Loucy (cell line): ENCODE data around the gene VSTM1.
"Not testable (repeated sequence)": the region's sequence is repeated elsewhere in the genome, so short reads cannot be mapped to it uniquely, and the experiment has no call there.

Experiments used
- H2AFZ ChIP-seq: fragments of 200-600 bp; sonication (generic); 2 replicates; pipeline ENCODE4 v1.6.0; 2016; ENCODE audit warnings: antibody characterized with exemption, mild to moderate bottlenecking, low read length, moderate library complexity
- H3F3A ChIP-seq: fragments of 200-600 bp; 2 replicates; pipeline ENCODE4 v1.6.0; 2016; ENCODE audit warnings: antibody characterized with exemption, low read depth, mild to moderate bottlenecking
- H3K27me3 ChIP-seq: fragments of 200-600 bp; sonication (generic); 2 replicates; pipeline ENCODE4 v1.6.1; 2014; ENCODE audit warnings: low read length, mild to moderate bottlenecking; ENCODE audit not compliant: insufficient read depth, poor library complexity, severe bottlenecking
- H3K36me3 ChIP-seq: fragments of 200-600 bp; sonication (generic); 2 replicates; pipeline ENCODE4 v1.6.1; 2016; ENCODE audit warnings: low read length; ENCODE audit not compliant: insufficient read depth
- H3K4me1 ChIP-seq: fragments of 200-600 bp; sonication (generic); 2 replicates; pipeline ENCODE4 v1.5.1; 2014; ENCODE audit warnings: low read length, mild to moderate bottlenecking; ENCODE audit not compliant: insufficient read depth, poor library complexity, severe bottlenecking
- H3K4me2 ChIP-seq: fragments of 200-600 bp; sonication (generic); 2 replicates; pipeline ENCODE4 v1.6.0; 2014; ENCODE audit warnings: antibody characterized with exemption, low read length, low read depth, mild to moderate bottlenecking; ENCODE audit not compliant: poor library complexity, severe bottlenecking
- H3K4me3 ChIP-seq: fragments of 200-600 bp; sonication (generic); 2 replicates; pipeline ENCODE4 v1.5.1; 2014; ENCODE audit warnings: low read length, mild to moderate bottlenecking, mixed read lengths; ENCODE audit not compliant: poor library complexity, severe bottlenecking
- H3K79me2 ChIP-seq: fragments of 200-600 bp; sonication (generic); 2 replicates; pipeline ENCODE4 v1.6.1; 2014; ENCODE audit warnings: low read length; ENCODE audit not compliant: insufficient read depth
- H3K9ac ChIP-seq: fragments of 200-600 bp; sonication (generic); 2 replicates; pipeline ENCODE4 v1.6.0; 2014; ENCODE audit warnings: mild to moderate bottlenecking, low read depth, low read length, moderate library complexity; ENCODE audit not compliant: poor library complexity, severe bottlenecking
- H3K9me2 ChIP-seq: fragments of 200-600 bp; sonication (generic); replicated peaks from 2 replicates; pipeline ENCODE4 v1.6.1; 2016; ENCODE audit warnings: low read depth, low read length, mixed read lengths
- H3K9me3 ChIP-seq: fragments of 200-600 bp; sonication (generic); 2 replicates; pipeline ENCODE4 v1.6.1; 2014; ENCODE audit warnings: mild to moderate bottlenecking, antibody characterized with exemption, low read length, low read depth; ENCODE audit not compliant: insufficient read depth
- H4K20me1 ChIP-seq: fragments of 200-600 bp; sonication (generic); 2 replicates; pipeline ENCODE4 v1.6.0; 2014; ENCODE audit warnings: antibody characterized with exemption, low read length, mild to moderate bottlenecking; ENCODE audit not compliant: insufficient read depth, poor library complexity, severe bottlenecking
- EZH2phosphoT487 ChIP-seq: fragments of 200-600 bp; IDR thresholded peaks from 2 replicates; pipeline ENCODE4 v1.6.1; 2018; ENCODE audit warnings: antibody characterized with exemption, mild to moderate bottlenecking, moderate library complexity, borderline replicate concordance
- TF ChIP-seq, protein P1 (sequence below): fragments of 200-600 bp; sonication (generic); conservative IDR thresholded peaks from 2 replicates; pipeline ENCODE4 v1.5.1; 2014; ENCODE audit warnings: mild to moderate bottlenecking, antibody characterized with exemption, low read length

Gene VSTM1

DNA sequence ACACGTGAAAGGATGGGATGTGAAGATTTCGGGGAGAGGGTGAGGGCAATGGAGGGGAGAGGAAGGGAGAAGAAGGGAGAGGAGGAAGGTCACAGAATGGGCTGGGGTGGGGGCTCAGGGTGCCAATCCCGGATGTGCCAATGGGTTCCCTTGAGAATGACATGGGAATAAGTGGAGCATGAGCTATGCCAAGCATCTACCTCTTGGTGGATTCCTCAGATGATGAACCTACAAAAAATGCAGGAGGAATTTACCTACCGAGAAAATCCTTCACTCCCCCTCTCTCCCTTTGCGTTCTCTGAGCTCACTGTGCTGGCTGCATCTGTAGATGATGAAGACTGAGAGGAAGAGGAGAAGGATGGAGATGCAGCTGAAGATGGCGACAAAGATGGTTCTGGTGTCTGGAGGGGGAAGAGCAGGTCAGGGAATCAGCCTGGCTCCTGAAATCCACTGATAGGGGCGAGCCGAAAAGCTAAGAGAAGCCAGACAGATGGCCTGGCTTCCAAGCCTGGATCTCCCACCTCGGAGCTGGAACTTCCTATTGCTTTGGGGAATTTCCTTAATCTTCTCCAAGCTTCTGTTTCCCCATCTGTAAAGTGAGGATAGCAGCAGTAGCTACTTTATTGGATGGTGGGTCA is 21.6 kb downstream of the VSTM1 start:
- Histone ChIP-seq H2AFZ (no peak overlapping the region), H3K9me2 (no peaks in the 10 kb centered on the region), H4K20me1 (no peaks in the 10 kb centered on the region), H3K79me2 (no peaks in the 10 kb centered on the region), H3K36me3 (no peaks in the 10 kb centered on the region), H3K4me2 (no peak overlapping the region), H3K4me3 (no peak overlapping the region), H3F3A (no peaks in the 10 kb centered on the region), H3K9ac (no peak overlapping the region), H3K9me3 (no peaks in the 10 kb centered on the region), H3K4me1 (no peaks in the 10 kb centered on the region), H3K27me3 (no peaks in the 10 kb centered on the region)
- no peak for TF ChIP-seq EZH2phosphoT487
- TF ChIP-seq, protein P1, sequence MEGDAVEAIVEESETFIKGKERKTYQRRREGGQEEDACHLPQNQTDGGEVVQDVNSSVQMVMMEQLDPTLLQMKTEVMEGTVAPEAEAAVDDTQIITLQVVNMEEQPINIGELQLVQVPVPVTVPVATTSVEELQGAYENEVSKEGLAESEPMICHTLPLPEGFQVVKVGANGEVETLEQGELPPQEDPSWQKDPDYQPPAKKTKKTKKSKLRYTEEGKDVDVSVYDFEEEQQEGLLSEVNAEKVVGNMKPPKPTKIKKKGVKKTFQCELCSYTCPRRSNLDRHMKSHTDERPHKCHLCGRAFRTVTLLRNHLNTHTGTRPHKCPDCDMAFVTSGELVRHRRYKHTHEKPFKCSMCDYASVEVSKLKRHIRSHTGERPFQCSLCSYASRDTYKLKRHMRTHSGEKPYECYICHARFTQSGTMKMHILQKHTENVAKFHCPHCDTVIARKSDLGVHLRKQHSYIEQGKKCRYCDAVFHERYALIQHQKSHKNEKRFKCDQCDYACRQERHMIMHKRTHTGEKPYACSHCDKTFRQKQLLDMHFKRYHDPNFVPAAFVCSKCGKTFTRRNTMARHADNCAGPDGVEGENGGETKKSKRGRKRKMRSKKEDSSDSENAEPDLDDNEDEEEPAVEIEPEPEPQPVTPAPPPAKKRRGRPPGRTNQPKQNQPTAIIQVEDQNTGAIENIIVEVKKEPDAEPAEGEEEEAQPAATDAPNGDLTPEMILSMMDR, result no peak

DNA sequence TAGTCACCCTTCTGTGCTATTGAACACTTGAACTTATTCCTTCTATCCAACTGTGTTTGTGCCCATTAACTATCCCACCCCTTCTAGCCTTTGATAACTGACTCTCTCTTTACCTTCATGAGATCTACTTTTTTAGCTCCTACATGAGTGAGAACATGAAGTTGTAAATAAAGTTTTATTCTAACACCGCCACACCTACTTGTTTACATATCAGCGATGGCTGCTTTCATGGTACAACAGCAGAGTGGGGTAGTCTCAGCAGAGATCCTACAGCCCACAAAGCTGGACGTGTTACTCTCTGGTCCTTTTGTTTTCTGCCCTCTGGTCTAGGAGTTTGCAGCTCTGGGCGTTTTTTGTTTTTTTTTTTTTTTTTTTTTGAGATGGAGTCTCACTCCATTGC is 23.7 kb downstream of the VSTM1 start:
- H3K36me3 ChIP-seq, result no peaks in the 10 kb centered on the region
- H2AFZ ChIP-seq, result no peak overlapping the region
- no peak overlapping the region for H3K9ac ChIP-seq
- no peaks in the 10 kb centered on the region for H3K9me2 ChIP-seq
- H3K79me2 ChIP-seq, result no peaks in the 10 kb centered on the region
- TF ChIP-seq, protein P1, result no peak
- no peak for TF ChIP-seq EZH2phosphoT487
- no peak overlapping the region for H3K4me2 ChIP-seq
- H3K9me3 ChIP-seq, result no peaks in the 10 kb centered on the region
- no peaks in the 10 kb centered on the region for H3K4me1 ChIP-seq
- no peaks in the 10 kb centered on the region for H3F3A ChIP-seq
- H3K4me3 ChIP-seq, result no peak overlapping the region
- no peaks in the 10 kb centered on the region for H3K27me3 ChIP-seq
- no peaks in the 10 kb centered on the region for H4K20me1 ChIP-seq

DNA sequence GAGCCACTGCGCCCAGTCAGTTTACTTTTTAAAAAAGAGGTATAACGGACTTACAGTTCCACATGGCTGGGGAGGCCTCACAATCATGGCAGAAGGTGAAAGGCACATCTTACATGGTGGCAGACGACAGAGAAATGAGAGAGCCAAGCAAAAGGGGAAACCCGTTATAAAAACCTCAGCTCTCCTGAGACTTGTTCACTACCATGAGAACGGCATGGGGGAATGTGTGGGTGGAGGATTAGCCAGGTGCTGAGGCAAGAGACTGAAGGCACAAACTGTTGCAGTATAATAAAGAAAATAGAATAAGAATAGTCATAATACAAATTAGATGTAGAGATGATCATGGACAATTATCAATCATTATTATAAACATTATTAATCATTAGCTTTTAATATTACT is 27.2 kb downstream of the VSTM1 start:
- not testable (repeated sequence) for H3K9me2 ChIP-seq, H3K36me3 ChIP-seq, H3K9me3 ChIP-seq, H3K27me3 ChIP-seq, H3K4me2 ChIP-seq, H3K9ac ChIP-seq, H2AFZ ChIP-seq, H3F3A ChIP-seq, H3K4me1 ChIP-seq, H4K20me1 ChIP-seq, H3K79me2 ChIP-seq, H3K4me3 ChIP-seq
